ENCODE data around the gene KIR2DL3. TPM values are rescaled to one million over a fixed set of nuclear protein-coding genes. Genes with fewer than 3 reads are reported as not detected.
"Not testable (repeated sequence)": the region's sequence is repeated elsewhere in the genome, so short reads cannot be mapped to it uniquely, and the experiment has no call there.

Gene KIR2DL3
- total and polyA plus RNA-seq, 7 donors, result not detected

GRCh38 chr19:54786091-54786723 is 47.9 kb downstream of the KIR2DL3 start:
- H3K9me3 ChIP-seq; DNase-seq; ATAC-seq; H3K27me3 ChIP-seq (ENCODE audit: insufficient read depth in 3 of 3, low read length in 2 of 3); H3K4me3 ChIP-seq; intact Hi-C loops (cut with DNase I); H3K27ac ChIP-seq; H3K4me1 ChIP-seq; H3K36me3 ChIP-seq (ENCODE audit: insufficient read depth in 1 of 2, low read depth in 1 of 2): not testable (repeated sequence)
- WGBS, 3 donors, result 80 to 86% (median 84%) methylated on average over 24 of the region's 24 CpGs

- H3K36me3 ChIP-seq (ENCODE audit: insufficient read depth in 1 of 2, low read depth in 1 of 2); H3K27me3 ChIP-seq (ENCODE audit: insufficient read depth in 3 of 3, low read length in 2 of 3); intact Hi-C loops (cut with DNase I); H3K27ac ChIP-seq; H3K4me1 ChIP-seq; ATAC-seq; DNase-seq; H3K4me3 ChIP-seq; H3K9me3 ChIP-seq: not testable (repeated sequence)
- WGBS, 3 donors, result 75 to 83% (median 79%) methylated on average over 6 of the region's 6 CpGs
These were observed 49.8 kb downstream of the KIR2DL3 start for GRCh38 chr19:54788154-54788553.

DNA sequence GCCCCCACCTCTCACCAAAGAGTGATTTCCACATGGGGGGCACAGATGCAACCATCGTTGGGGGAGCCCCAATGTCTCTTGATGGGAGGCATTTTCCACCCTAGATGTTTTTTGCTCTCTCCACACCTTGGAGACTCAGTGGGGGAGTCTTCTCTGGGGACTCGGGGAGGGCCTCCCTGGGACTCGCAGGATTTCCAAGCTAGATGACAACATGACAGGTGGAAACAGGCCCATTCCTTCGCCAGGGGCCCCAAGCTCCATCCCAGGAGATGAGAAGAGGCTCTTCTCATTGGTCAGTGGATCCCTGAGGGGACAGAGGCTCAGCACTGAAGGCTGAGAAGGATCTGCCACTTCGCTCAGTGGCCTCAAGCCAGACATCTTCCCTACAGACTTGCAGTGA is 52.4 kb downstream of the KIR2DL3 start:
- Histone ChIP-seq H3K4me1 (no peaks in the 10 kb centered on the region), H3K27me3 (ENCODE audit: insufficient read depth in 3 of 3, low read length in 2 of 3) (no peaks in the 10 kb centered on the region), H3K27ac (no peak overlapping the region), H3K9me3 (no peaks in the 10 kb centered on the region), H3K36me3 (ENCODE audit: insufficient read depth in 1 of 2, low read depth in 1 of 2) (no peaks in the 10 kb centered on the region), H3K4me3 (no peak overlapping the region)
- WGBS, 3 donors, result 55 to 62% (median 60%) methylated on average over 5 of the region's 5 CpGs
- no peak for ATAC-seq
- TF ChIP-seq CTCF (IDR thresholded peaks at IDR 0.05), result no peak
- DNase-seq, result no peak
- intact Hi-C loops (cut with DNase I), result no loop called here

DNA sequence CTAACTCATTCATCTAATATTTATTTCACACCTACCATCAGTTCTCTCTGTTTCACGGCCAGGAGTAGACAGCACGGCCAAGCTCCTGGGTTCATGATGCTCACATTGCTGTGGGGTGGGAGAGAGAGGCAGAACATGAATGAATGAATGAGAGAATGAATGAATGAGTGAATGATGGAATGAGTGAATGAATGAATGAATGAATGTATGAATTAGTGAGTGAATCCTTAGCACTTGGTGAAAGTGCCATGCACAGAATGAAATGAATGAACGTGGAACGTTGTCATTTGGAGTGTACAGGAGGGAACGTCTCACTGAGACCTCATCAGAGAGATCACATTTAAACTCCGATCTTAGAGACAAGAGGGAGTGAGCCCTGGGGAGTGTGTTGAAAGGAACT is 53.2 kb downstream of the KIR2DL3 start:
- 72 to 75% (median 74%) methylated on average over 6 of the region's 6 CpGs for WGBS, 3 donors
- no peaks in the 10 kb centered on the region for H3K27me3 ChIP-seq (ENCODE audit: insufficient read depth in 3 of 3, low read length in 2 of 3)
- no peaks in the 10 kb centered on the region for H3K9me3 ChIP-seq
- intact Hi-C loops (cut with DNase I), result no loop called here
- no peaks in the 10 kb centered on the region for H3K4me1 ChIP-seq
- no peak overlapping the region for H3K27ac ChIP-seq
- no peak for DNase-seq
- no peak for TF ChIP-seq CTCF (IDR thresholded peaks at IDR 0.05)
- ATAC-seq, result no peak
- H3K36me3 ChIP-seq (ENCODE audit: insufficient read depth in 1 of 2, low read depth in 1 of 2), result no peaks in the 10 kb centered on the region
- no peak overlapping the region for H3K4me3 ChIP-seq

GRCh38 chr19:54792814-54793213 is 54.5 kb downstream of the KIR2DL3 start:
- H3K4me3 ChIP-seq, result peak overlapping the region; percentile 31
- intact Hi-C loops (cut with DNase I), result no loop called here
- H3K27ac ChIP-seq, result no peak overlapping the region

More at GRCh38 chr19:54792814-54793213, 54.5 kb downstream of the KIR2DL3 start:
- no peak for TF ChIP-seq CTCF (IDR thresholded peaks at IDR 0.05)
- no peaks in the 10 kb centered on the region for H3K9me3 ChIP-seq
- no peaks in the 10 kb centered on the region for H3K27me3 ChIP-seq (ENCODE audit: insufficient read depth in 3 of 3, low read length in 2 of 3)
- DNase-seq (no peak), ATAC-seq (no peak)
- no peaks in the 10 kb centered on the region for H3K4me1 ChIP-seq
- no peaks in the 10 kb centered on the region for H3K36me3 ChIP-seq (ENCODE audit: insufficient read depth in 1 of 2, low read depth in 1 of 2)
- WGBS, 3 donors, result 49 to 60% (median 52%) methylated on average over 8 of the region's 8 CpGs
